CD4-positive, alpha-beta T cell treated with Interleukin-4 for 1 hour (primary cell): ENCODE measurements around the gene IL13.
A peak's percentile ranks its signal among the peaks of the same experiment; 100 is the strongest.

Experiments
- DNase-seq, 2 donors: peaks; one replicate each; pipeline ENCODE4 v3.0.0-alpha.2; 2020 to 2022

The IL13 gene

DNA sequence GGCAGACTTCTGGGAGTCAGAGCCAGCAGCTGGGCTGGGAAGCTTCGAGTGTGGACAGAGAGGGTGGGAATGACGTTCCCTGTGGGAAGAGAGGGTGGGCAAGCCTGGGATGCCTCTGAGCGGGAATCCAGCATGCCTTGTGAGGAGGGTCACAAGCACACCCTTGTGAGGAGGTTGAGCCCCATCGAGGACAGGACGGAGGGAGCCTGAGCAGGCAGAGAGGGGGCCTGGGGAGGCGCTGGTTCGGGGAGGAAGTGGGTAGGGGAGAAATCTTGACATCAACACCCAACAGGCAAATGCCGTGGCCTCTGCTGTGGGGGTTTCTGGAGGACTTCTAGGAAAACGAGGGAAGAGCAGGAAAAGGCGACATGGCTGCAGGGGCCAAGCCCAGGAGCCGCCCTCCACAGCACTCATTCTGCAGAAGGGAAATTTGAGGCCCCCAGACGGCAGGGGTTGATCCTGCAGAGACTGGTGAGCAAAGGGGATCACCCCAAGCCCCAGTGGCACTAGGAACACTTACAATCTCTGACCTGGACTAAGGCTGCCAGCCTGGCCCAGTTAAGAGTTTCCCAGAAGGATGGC, 1.1 kb upstream of the IL13 start:
- no peak for DNase-seq

DNA sequence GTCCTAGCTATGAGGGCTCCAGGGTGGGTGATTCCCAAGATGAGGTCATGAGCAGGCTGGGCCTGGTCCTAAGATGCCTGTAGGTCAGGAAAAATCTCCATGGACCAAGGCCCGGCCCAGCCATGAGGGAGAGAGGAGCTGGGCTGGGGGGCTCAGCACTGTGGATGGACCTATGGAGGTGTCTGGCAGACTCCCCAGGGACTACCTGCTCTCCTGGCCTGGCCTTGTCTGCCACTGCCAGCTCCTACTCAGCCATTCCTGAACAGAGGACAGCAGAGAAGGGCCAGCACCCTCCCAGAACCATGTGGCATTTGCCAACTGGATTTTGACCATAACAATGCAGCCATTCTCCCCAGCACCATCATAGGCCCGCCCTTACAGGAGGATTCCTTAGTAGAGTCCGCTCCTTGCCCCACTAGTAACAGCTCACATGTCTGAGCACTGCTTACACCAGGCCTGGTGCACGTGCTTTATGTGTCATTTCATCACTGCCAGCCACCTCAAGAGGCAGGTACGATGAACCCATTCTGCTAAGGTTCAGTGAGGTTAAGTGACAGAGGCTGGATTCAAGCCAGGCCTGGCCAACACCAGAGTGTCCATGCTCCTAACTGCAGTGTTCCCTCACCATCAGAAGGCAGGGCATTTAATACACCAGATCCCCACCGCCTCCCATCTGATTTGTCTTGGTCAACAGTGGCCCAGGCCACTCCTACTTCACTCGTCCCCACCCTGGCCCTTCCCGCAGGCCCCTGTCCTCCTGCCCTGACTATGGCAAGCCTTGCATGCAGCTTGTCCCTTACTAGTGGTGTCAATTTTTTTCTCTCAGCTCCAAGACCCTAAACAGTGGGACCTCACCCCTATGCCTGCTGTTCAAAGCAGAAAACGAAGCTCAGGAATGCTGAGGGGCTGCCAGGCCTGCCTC, 669 bp downstream of the IL13 start:
- no peak for DNase-seq

DNA sequence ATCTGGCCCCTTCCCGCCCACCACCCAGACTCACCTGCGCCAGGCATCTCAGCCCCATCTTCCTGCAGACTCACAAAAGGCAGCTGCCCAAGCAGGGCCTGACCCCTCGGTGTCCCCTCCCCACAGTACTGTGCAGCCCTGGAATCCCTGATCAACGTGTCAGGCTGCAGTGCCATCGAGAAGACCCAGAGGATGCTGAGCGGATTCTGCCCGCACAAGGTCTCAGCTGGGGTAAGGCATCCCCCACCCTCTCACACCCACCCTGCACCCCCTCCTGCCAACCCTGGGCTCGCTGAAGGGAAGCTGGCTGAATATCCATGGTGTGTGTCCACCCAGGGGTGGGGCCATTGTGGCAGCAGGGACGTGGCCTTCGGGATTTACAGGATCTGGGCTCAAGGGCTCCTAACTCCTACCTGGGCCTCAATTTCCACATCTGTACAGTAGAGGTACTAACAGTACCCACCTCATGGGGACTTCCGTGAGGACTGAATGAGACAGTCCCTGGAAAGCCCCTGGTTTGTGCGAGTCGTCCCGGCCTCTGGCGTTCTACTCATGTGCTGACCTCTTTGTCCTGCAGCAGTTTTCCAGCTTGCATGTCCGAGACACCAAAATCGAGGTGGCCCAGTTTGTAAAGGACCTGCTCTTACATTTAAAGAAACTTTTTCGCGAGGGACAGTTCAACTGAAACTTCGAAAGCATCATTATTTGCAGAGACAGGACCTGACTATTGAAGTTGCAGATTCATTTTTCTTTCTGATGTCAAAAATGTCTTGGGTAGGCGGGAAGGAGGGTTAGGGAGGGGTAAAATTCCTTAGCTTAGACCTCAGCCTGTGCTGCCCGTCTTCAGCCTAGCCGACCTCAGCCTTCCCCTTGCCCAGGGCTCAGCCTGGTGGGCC, 1.9 kb downstream of the IL13 start:
- DNase-seq = no peak

DNA sequence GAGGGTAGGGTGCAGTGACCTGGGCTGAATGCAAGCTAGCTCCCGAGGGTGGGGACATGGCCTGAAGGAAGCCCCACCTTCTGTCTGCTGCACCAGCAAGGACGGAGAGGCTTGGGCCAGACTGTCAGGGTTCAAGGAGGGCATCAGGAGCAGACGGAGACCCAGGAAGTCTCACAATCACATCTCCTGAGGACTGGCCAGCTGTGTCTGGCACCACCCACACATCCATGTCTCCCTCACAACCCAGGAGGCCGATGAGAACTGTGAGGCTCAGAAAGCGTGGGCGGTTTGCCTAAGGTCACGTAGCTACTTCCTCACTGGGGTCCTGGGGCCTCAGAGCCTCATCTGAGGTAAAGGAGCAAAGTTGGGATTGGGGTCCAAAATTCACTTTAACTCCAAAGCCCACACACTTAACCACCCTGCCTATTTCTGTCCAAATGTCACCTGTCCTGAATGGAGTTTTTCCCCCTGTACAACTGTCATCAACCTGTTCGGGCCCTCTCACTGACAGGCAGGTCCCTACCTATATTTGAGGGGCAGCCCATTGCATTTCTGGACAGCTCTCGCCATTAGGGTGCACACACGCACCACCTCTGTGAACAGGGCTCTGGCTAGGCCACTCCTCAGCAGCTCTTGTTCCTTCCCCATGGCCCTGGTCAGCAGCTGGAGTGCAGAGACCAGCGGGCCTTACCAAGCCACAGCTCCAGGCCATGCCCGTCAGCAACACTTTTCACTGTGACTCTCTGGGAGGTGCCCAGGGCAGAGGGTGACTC, 3.4 kb downstream of the IL13 start:
- DNase-seq = no peak

DNA sequence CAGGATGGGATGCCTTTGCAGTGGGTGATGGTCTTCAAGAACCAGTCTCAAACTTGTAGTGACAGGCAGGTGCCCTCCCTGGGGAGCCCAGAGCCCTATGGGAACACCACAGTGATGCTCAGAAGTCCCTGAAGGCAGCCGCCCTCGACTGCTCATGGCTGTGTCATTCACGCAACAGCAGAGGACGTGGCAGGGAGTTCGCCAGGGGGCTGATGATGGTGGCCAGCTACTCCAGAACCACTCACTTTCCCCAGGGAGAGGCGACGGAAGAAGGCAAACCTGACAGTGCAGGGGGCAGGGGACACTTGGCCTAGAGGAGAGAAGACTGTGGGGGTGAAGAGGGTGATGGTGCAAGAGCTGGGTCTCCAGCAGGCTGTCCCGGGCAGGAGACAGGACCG, 4.0 kb downstream of the IL13 start:
- no peak for DNase-seq

DNA sequence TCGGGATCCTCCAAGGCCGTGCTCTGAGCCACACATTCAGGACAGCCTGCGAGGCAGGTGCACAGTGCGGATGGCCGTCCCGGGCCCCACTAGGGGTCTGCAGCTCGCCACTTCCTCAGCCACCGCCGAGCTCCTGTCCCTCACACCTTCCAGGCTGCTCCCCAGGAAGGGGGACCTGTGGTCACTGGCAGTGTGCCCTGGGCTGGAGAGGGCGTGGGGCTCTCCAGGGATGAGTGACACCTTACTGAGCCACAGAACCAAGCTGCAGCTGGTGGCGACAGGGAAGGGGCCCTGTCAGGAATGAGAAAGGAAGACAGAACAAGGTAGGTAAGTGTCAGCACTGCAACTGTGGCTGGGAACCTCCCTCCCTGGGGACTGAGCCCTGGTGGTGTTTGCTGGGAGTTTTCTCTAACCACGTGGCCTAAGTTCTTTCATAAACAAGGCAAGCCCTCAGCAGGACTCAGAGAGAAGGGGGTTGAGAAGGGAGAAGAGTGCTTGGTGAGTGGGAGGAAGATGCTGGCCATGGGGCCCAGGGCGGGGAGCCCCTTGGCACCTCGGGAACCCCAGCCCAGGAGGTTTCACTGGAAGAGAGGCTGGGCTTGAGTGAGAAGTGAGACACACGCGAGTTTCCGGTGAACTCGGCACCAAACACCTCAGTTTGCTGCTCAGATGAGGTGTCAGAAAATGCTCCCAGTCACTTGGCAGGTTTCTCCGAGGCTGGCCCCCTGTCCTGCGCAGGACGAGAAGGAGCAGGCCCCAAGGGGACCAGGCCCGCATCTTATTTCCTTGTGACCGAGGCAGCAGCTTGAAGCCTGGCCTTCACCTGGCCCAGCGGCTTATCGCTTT, 5.2 kb downstream of the IL13 start:
- DNase-seq = peak; percentile 60 to 74

DNA sequence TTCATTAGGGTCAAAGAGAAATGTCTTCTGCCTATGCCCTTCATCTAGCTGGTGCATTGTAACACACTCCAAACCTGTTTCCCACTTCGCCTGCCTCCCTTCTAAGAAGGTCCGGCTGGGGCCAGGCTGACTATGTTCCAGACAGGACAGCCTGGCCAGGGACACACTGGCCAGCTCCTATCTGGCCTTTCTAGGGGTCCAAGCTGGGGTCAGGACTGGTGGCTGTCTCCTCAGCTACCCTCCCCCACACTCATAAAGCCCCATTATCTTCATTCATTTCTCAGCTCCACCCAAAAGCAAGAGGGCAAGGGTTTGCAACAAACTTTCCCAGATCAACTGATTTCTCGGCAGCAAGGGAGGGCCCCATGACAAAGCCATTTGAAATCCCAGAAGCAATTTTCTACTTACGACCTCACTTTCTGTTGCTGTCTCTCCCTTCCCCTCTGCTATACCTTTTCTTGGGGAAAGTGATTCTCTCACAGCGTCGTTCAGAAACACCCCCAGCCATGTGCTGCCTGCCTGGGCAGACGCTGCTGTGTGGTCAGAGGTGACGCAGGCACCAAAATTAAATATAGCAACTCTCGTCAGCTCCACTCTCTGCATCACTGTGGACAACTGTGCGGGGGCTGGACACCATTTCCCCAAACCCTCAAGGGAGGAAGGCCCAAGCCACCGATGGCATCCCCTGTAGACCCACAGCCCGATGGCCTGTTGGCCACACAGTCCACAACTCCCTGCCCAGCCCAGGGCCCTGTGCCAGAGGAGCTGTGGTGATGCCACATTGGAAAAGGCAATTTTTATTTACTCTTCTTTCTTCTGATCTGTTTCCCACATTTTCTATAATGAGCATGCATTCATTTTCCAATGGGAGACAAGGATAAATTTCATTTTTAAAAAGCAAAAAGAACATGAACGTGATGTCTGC, 6.1 kb downstream of the IL13 start:
- peak; percentile 49 to 55 for DNase-seq

DNA sequence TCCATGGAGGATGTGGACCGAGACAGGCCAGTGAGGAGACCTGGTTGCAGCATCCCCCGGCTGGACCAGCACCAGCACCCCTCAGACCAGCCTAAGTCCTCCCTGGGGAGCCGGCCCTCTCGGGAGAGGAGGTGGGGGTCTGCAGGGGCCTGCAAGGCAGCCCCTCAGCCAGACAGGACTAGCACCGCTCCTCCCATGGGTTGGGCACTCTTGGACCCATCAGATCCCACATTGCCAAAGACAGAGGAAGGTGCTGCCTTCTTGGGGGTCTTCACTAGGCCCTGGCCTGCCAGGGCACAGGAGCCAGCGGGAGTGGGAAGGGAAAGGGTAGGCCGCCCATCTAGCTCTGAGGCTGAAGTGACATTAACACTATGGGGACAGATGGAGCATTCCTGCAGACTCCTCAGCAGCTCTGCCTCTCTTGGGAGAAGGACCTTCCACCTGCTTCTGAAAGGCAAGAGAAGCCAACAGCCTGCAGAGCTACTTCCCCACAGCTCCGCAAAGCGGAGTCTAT, 6.8 kb downstream of the IL13 start:
- no peak for DNase-seq

DNA sequence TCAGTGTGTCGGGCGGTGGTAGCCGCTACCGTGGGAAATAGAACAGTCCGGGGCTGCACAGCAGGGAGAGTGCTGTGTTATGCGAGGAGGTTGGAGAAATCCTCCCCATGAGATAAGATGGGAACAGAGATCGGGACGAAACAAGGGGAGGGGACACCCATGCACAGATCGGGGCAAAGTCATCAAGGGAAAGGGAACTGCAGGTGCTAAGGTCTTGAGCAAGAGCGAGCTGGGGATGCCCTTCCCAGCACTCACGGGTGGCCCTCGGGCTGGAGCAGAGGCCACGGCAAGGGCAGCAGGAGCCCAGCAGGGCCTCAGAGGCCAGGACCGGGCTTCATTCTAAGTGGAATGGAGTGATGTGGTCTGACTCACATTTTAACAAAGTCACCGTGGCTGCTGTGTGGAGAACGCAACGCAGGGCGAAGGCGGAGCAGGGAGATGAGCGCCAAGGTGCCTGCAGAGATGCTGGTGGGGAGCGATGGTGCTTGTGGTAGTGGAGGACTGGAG, 7.7 kb downstream of the IL13 start:
- no peak for DNase-seq

DNA sequence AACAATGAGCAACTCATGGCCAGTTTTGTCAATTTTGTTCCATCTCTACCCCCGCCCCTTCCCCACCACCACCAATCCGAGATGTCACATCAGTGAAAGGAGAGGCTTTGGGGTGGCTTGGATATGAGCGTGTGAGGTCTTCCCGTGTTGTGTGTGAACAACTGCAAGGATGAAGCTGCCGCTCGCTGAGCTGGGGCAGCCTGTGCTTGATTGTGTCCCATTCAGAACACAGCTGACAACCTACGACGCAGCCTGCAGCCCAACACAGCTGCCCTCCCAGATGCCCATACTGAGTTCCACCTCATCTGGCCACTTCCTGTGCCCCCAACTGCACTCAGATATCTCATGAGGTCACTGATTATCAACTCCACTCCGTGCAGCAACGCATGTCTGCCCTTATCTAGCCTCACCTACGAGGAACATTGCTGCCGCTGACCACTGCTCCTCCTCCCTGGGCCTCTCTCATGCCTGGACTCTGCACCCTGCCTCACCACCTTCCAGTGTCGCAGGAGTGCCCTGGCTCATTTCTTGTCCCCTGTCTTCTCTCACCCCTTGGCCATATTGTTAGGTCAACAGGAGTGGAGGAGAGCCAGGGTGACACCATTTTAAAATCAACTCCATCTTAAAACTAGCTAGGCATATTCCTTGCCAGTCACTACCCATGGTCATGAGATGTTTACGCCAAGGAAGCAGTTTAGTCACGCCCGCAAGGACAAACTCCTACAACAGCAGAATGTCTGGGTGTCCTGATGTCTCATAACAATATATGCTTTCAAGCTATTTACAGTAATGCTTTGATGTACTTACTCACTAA, 8.5 kb downstream of the IL13 start:
- no peak for DNase-seq

DNA sequence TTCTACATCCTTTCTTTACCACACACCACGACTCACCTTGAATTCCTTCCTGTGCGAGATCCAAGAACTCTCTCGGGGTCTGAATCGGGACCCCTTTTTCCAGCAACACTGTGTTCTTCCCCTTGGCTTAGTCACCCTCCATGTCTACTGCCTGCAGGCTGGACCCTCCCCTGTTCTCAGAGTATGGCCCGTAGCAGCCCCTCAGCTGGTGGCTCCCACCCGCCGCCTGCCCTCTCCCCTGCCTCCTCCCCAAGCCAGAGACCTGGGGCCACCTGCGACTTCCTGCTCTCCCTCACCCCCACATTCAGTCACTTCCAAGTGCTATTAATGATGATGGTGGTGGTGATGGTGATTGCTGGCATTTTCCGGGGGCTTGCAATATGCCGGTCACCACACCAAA, 9.3 kb downstream of the IL13 start:
- DNase-seq = no peak

DNA sequence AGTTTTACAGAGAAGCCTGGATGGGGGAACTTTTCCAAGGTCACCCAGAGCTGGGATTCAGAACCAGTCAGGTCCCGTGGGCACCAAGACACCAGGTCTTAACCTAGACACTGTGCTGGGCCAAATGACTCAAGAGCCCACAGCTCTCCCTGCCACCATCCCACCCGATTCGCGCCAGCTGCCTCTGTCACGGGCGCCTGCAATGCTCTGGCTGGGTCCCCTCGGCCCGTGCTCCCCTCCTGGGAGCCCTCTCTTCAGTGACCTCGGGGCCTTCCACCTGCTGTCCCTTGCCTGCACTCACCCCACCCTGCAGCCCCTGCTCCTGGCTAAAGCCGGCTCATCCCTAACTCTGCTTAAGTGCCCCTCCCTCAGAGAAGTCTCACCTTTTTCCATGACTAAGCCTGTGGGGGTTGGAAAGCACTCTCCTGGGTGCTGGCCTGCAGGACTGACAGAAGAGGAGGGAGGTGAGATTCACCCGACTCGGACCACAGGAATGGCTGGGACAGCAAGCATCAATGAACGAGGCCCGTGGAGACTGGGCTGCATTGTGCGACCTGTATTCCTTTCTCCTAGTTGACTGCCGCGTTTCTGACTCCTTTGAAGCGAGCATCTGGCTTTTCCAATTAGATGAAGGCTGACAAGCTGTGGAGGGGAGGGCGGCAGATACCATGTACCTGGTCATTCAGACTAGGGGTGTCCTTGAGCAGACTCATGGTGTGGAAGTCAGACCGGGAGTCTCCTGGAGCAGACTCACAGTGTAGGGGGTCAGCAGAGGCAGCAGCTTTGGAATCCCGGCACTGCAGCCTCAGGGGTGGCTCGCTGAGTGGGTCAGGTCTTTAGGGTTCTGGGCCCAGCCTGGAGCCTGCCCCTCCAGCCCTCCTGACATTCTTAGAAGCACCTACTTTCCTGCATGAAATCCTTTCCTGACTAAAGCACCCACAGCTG, 10.1 kb downstream of the IL13 start:
- DNase-seq = no peak

DNA sequence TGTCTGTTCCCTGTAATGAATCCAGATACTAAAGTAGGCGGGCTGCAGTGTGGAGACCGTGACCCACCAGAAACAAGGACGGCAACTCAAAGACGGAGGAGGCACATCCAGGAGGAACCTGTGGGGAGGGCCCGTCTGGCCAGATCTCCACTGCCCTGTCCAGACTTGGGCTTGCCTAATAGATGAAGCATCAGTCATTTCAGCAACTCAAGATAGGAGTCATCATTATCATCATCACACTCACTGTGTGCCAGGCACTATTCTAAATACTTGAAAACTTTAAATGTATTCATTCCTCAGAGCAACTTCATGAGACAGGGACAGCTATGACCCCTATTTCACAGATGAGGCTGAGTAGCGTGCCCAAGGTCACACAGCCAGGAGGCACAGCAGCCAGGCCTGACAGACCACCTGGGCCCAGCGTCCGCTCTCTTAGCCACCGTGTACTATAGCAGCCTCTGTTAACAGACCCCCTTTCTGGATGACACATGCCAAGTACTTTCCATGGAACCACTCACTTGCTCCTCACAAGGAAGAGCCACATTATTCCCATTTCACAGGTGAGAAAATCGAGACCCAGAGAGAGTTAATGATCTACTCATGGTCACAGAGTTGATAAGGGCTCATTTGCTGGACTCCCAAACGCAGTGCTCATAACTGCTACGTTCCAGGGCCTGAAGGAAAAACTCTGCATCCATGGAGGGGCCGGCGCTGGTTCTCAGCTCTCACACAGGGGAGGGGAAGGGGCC, 10.9 kb downstream of the IL13 start:
- no peak for DNase-seq

DNA sequence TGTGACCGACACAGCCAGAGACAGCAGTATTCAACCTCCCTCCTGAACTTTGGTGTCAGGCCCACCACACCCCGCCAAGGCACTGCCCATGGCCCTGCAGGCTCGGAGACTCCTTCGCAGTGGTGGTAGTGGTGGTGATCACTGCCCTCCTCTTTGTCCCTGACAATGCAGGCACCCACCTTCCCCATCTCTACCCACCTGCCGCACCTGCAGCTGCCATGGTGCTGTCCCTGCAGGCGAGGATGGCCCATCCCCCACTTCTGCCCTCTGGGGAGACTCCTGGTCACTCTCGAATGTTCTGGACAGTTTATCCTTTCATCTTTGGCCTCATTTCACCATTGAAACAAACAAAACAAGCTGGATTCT, 11.5 kb downstream of the IL13 start:
- DNase-seq = no peak

DNA sequence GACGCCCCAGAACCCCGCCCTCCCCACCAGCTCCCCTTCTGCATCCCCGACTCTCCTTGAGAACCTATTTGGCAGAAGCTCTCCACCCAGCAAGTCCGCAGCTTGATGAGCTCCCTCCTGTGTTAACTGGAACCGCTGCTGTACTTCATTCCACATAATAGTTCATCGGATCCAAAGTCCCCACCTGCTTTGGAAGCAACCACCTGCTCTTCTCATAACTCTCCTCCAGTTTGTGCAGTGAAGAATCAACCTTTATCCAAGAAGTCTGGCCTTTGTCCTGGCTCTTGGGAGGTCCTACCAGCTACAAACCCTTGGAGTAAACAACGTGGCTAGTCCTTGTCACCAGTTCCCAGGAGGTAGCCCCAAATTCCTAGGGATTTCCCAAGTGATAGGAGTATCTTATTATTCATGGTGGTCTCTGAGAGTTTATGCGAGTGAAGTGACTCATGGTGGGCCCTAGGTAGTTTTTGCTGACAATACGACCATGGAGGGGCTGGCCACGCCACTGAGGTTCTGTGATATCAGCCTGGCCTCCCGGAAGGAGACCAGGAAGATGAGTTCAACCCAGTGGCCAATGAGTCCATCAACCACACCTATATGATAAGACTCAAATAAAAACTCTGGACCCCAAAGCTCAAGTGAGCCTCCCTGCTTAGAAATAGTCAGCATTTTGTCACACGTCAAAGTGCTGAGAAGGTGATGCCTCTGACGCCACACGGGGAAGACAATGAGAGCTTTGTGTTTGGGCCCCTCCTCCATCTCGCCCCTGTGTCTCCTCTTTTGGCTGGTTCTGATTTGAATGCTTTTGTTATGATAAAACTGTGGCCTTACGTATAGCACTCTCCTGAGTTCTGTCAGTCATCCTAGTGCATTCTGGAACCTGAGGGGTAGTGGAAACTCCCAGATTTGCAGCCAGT, 12.3 kb downstream of the IL13 start:
- no peak for DNase-seq

DNA sequence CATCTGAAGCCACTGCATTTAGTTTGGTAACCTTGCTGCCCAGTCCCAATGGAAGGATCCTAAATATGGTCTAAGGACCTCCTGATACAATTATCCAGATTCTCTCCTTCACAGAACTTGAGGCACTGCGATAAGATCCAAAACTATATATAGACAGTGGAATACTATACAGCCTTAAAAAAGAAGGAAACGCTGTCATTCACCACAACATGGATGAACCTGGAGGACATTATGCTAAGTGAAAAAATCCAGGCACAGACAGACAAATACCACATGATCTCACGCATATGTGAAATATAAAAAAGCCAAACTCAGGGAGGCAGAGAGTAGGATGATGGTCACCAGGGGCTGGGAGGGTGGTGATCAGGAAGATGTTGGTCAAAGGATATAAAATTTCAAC, 13.0 kb downstream of the IL13 start:
- no peak for DNase-seq
